Stimulated activated CD4-positive, alpha-beta T cell treated with anti-CD3 and anti-CD28 coated beads, Interleukin-12 subunit alpha, Interleukin-12 subunit beta, amount 100 ng/mL, for 48 hours (primary cell): ENCODE data around the gene CCDC63.
"Not testable (repeated sequence)": the region's sequence is repeated elsewhere in the genome, so short reads cannot be mapped to it uniquely, and the experiment has no call there.

ENCODE experiments used
- DNase-seq, 3 donors: peaks; one replicate each; pipeline ENCODE4 v3.0.0-alpha.2; 2020; ENCODE audit warnings: low read depth in 2 of 3, low spot score in 1 of 3

Gene CCDC63

DNA sequence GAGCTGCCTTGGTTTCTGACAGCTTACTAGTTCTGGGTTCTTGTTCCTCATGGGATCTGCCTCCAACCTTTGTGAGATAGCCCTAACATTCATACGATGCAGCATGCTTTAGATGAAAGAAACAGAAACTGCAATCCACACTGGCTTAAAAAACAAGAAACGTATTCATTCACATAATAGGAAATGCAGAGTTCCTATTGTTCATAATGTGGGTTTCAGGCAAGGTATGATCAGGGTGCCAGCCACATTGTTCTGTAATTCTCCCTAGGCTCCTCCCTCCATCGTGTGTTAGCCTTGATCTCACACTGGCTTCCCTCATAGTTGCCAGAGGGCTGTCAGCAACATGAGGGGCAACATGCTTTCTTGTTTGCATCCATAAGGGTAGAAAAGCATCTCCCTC lies 2.7 kb upstream of the CCDC63 start:
- DNase-seq = no peak

- no peak for DNase-seq
Measured at GRCh38 chr12:110844551-110845338, 2.0 kb upstream of the CCDC63 start.

DNA sequence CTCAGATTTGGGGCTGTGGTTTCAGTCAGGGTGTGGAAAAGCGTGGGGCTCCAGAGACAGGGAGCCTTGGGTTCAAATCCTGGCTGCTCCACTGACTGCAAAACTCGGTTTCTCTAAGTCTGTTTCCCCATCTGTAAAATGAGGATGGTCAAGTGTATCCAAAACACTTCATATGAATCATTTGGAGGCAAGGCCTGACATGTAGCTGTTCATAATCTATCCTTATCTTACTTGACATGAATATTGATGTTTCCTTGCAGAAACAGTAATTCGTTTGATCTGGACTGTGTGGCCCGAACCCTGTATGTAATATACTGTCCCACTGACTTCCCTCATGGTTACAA lies 1.5 kb upstream of the CCDC63 start:
- no peak for DNase-seq

- DNase-seq = no peak
Measured at GRCh38 chr12:110848314-110848923, 1.6 kb downstream of the CCDC63 start.

- no peak for DNase-seq
Measured at GRCh38 chr12:110849221-110849620, 2.4 kb downstream of the CCDC63 start.

DNA sequence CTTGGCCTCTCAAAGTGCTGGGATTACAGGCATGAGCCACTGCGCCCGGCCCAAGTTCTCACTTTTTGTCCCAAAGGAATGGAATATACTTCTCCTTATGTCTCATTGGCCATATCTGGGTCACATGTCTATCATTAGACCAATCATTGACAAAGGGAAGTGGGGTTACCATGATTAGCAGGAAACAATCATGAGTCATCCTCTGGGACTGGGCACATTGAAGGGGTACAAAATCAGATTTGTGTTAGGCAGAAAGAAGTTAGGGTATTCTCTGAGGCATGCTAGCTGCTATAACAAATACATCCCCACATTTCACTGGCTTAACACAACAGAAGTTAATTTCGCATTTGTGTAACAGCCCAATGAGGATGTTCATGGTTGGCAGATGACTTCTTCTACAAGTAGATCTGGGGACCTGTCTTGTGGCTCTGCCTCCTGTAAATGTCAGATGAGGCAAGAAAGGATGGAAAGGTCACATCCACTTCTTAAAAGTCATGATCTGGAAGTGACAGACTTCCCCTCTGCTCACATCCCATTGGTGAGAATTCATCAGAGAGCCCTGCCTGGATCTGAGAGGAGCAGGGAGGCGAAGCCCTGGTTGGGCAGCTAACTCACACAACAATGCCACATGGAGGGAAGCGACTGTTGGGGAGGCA lies 3.1 kb downstream of the CCDC63 start:
- no peak for DNase-seq

DNA sequence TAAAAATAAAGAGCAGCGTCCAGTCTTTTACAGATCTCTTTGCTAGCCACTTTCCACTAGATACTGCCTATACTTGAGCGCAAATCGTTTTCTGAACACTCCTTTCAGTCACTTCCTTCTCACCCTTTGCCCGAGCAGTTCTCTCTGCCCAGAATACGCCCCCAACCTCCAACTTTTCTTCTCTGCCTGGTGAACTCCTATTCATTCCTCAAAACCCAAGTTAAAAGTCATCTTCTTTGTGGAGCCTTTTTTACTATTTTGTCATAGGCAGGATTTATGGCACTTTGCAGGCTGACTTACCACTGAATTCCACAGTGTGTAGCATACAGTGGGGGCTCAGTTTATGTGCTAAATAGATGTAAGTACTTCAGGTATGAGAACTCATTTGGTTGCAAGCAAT lies 4.0 kb downstream of the CCDC63 start:
- no peak for DNase-seq

- DNase-seq = no peak
Measured at GRCh38 chr12:110853836-110854235, 7.0 kb downstream of the CCDC63 start.

GRCh38 chr12:110856542-110856941 lies 9.8 kb downstream of the CCDC63 start:
- DNase-seq = no peak

DNA sequence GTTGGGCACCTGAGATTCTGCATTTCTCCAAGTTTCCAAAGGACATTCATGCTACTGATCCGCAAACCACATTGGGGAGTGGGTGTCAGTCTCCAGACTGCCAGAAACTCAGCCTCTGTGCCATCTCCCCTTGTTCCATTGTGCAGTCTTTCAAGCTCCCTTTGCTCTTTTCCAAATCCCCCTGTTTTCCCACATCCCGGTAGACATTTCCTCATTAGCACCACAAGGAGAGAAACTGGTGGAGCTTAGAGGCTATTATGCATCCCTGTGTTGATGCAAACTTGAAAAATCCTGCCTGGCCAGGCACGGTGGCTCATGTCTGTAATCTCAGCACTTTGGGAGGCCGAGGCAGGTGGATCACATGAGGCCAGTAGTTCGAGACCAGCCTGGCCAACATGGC lies 10.7 kb downstream of the CCDC63 start:
- DNase-seq = no peak

GRCh38 chr12:110857954-110858353 lies 11.2 kb downstream of the CCDC63 start:
- DNase-seq = not testable (repeated sequence)

DNA sequence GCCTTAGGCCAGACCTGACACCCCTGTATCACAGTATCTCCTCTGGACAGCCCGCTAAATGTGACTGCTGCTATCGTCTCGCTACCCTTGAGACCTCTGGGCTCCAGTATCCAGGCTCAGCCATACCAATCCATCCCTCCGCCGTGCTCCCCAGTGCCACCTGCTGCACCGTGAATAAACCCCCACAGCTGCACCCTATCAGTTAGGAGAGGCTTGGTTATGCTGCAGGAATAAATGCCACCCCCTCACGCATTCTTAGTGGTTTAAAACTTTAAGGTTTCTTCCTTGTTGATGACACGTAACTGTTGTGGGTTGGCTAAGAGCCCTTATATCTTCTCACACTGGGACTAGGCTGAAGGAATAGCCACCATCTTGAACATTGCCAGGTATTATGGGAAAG lies 12.1 kb downstream of the CCDC63 start:
- DNase-seq = no peak

DNA sequence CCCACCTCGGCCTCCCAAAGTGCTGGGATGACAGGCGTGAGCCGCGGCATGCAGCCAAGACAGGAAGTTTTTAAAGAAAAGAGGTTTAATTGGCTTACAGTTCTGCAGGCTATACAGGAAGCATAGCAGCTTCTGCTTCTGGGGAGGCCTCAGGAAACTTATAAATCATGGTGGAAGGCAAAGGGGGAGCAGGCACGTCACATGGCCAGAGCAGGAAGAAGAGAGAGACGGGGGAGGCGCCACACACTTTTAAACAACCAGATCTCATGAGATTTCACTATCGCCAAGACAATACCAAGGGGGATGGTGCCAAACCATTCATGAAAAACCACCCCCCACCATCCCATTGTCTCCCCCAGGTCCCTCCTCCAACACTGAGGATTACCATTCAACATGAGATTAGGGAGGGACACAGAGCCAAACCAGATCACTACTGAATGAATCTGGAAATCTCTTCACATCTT lies 14.1 kb downstream of the CCDC63 start:
- DNase-seq = no peak

DNA sequence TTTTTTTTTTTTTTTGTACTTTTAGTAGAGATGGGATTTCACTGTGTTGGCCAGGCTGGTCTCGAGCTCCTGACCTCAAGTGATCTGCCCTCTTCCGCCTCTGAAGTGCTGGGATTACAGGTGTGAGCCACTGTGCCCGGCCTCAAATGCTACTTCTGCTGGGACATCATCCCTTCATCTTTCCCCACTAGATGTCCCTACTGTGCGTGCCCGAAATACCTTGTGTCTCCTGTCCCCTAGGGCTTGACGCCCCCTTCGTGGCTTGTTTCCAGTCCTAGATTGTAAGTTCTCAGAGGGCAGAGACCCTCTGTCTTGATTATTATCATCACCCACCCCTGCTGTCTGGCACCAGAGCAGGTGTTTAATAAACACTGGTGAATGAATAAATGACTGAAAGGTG lies 14.9 kb downstream of the CCDC63 start:
- no peak for DNase-seq

DNA sequence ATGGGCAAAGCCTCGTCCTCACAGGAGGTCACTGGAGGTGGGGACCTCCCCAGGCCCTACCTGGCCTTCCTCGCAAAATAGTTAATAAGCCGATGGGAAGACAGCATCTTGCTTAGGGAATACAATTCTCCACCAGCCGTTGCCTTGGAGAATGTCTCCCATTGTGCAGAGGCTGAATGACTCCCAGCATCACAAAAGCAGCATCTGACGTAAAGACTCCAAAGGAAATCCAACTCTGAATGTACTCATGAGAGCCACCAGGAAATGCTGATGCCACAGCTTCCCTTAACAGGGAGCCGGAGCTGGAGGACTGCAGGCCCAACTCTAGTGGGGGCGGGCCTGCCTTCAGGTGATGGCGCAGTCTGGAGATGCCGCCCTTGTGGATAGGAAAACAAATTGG lies 15.5 kb downstream of the CCDC63 start:
- DNase-seq = no peak

- no peak for DNase-seq
Measured at GRCh38 chr12:110863161-110863560, 16.4 kb downstream of the CCDC63 start.

GRCh38 chr12:110865521-110865920 lies 18.7 kb downstream of the CCDC63 start:
- DNase-seq = no peak

- DNase-seq = no peak
Measured at GRCh38 chr12:110869026-110869425, 22.2 kb downstream of the CCDC63 start.

DNA sequence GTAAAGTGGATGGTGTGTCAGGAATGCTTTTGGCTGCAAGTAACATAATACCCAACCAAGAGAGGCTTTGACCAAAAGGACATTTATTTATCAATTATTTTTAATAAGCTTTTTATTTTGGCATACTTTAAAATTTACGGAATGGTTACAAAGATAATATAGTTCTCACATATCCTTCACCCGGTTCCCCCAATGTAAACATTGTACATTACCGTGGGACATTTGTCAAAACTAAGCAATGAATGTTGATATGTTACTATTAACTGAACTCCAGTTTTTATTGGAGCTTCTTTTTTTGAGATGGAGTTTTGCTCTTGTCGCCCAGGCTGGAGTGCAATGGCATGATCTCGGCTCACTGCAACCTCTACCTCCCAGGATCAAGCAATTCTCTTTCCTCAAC lies 23.0 kb downstream of the CCDC63 start:
- DNase-seq = no peak

DNA sequence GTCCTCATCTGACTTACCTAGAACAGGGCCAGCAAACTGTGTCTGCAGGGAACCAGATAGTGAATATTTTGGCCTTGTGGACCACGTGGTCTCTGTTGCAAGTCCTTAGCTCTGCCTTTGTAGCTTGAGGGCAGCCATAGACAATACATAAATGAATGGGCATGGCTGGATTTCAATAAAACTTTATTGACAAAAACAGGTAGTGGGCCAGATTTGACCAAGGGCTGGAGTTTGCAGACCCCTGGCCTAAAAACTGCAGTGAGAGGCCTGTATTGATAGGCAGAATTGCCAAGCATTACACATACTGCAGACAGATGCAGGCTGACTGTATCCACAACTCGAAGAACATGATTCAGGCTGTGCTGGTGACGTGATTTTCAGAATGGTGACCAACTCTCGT lies 25.3 kb downstream of the CCDC63 start:
- no peak for DNase-seq

- DNase-seq = no peak
Measured at GRCh38 chr12:110874351-110874750, 27.6 kb downstream of the CCDC63 start.

DNA sequence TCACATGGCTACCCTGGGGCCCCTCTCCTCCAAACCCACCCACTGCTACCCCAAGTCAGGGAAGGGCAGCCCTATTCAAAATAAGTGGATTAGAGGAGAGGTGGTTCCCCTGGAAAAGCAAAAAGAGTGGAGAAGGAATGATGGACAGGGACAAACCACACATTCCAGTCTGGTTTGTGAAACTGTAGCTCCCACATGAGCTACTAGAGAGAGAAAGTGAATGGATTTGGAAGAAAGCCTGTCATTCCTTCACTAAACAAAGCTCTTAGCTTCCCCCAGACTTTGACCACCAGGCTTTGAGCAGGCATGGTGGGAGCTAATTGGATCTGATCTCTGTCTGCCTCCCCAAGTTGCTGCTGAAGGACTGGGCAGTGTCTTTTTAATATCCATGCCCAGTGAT lies 28.0 kb downstream of the CCDC63 start:
- no peak for DNase-seq
